ENCODE data around the gene PFDN1. TPM values are rescaled to one million over a fixed set of nuclear protein-coding genes. Genes with fewer than 3 reads are reported as not detected.
"Not testable (repeated sequence)": the region's sequence is repeated elsewhere in the genome, so short reads cannot be mapped to it uniquely, and the experiment has no call there.

PFDN1 gene
- total and polyA plus RNA-seq, 10 of the 15 experiments (the other 5 are each of a cell fraction or from before 2014, with no cell fraction given) = 62.9 to 193 (median 102) TPM

- TF ChIP-seq CTCF (IDR thresholded peaks at IDR 0.05 in 2 of 3, conservative IDR thresholded peaks at IDR 0.05 in 1 of 3; ENCODE audit: control insufficient read depth in 2 of 3, extremely low read depth in 1 of 3, insufficient read depth in 1 of 3, low read depth in 3 of 3, low read length in 3 of 3) = no peak
Observed at GRCh38 chr5:140344683-140345423, 42.0 kb upstream of the PFDN1 start (continued).

- H3K36me3 ChIP-seq (ENCODE audit: control insufficient read depth in 2 of 2, insufficient read depth in 2 of 2, low read length in 1 of 2); POLR2A ChIA-PET; H3K79me2 ChIP-seq (ENCODE audit: control insufficient read depth, insufficient read depth, low read length); H3K9me3 ChIP-seq (replicated peaks; ENCODE audit: control insufficient read depth, insufficient read depth, low read length); FAIRE-seq; H3K4me2 ChIP-seq (ENCODE audit: control insufficient read depth, insufficient read depth); H4K20me1 ChIP-seq (ENCODE audit: control insufficient read depth, insufficient read depth); ATAC-seq; H2AFZ ChIP-seq (ENCODE audit: control insufficient read depth, low read depth, low read length); H3K27me3 ChIP-seq (replicated peaks in 1 of 2; ENCODE audit: control insufficient read depth in 2 of 2, insufficient read depth in 2 of 2, low read length in 1 of 2); H3K4me3 ChIP-seq; DNase-seq (ENCODE audit: low read depth, low spot score); intact Hi-C loops (cut with micrococcal nuclease; ENCODE audit: unreplicated experiment); in situ Hi-C loops (cut with MboI); H3K9ac ChIP-seq (ENCODE audit: control insufficient read depth, insufficient read depth, low read length); H3K27ac ChIP-seq (ENCODE audit: control insufficient read depth, insufficient read depth): not testable (repeated sequence)
- H3K4me1 ChIP-seq (ENCODE audit: control insufficient read depth, insufficient read depth, low read length) = peaks cover 42% of the 10 kb centered on the region
- SMC1A ChIA-PET (ENCODE audit: uncharacterized antibody, unreplicated experiment) = interaction anchor here (0.9 to 2.0 kb wide), 4 partner anchors 8 to 103 kb away, joined by 4 to 6 read pairs (median 5); no protein-coding TSS in a partner anchor
- TSS peak; percentile 48 for BruUV-seq (replicated peaks)
- WGBS (ENCODE audit: insufficient coverage, insufficient replicate concordance, low lambda C conversion rate, missing lambda C conversion rate) = 94% methylated on average over 8 of the region's 8 CpGs
- CTCF ChIA-PET = interaction anchor here (0.6 to 16.9 kb wide), 8 partner anchors 8 to 377 kb away, joined by 3 to 774 read pairs (median 4); no protein-coding TSS in a partner anchor
- RAD21 ChIA-PET (ENCODE audit: unreplicated experiment) = interaction anchor here (9.2 kb wide), 1 partner anchor 98 kb away, joined by 131 read pairs; no protein-coding TSS in a partner anchor
Observed at GRCh38 chr5:140343849-140344248, 40.9 kb upstream of the PFDN1 start.
